Lung (tissue), 12 donors: ENCODE measurements around the gene SLFN14. TPM values are rescaled to one million over a fixed set of nuclear protein-coding genes. Genes with fewer than 3 reads are reported as not detected.

Source experiments
- ATAC-seq: fragments of 200-7000 bp; cut with Tn5 transposase; one replicate; pipeline ENCODE4 v1.9.1; 2020; ENCODE audit warnings: moderate number of reproducible peaks; ENCODE audit not compliant: insufficient read depth, low FRiP score
- DNase-seq, 3 donors: peaks; one replicate each; pipeline ENCODE4 v3.0.0-alpha.2; 2013 to 2017
- H3K27ac ChIP-seq, 2 donors: one replicate each; pipeline ENCODE4 v1.5.1; 2013; ENCODE audit warnings: mild to moderate bottlenecking in 2 of 2, moderate library complexity in 2 of 2, control low read depth in 1 of 2, inconsistent platforms in 1 of 2, low read depth in 1 of 2, low read length in 1 of 2
- H3K27me3 ChIP-seq, 3 donors: one replicate each; pipeline ENCODE4 v1.5.1; 2013; ENCODE audit warnings: low read length in 2 of 3; ENCODE audit not compliant: control insufficient read depth in 3 of 3, insufficient read depth in 3 of 3
- H3K36me3 ChIP-seq, 4 donors: one replicate each; pipeline ENCODE4 v1.5.1; 2013; ENCODE audit warnings: low read length in 4 of 4, mild to moderate bottlenecking in 1 of 4, moderate library complexity in 1 of 4; ENCODE audit not compliant: control insufficient read depth in 4 of 4, insufficient read depth in 4 of 4
- H3K4me1 ChIP-seq, 5 donors: one replicate each; pipeline ENCODE4 v1.5.1; 2013; ENCODE audit warnings: low read length in 5 of 5, mild to moderate bottlenecking in 2 of 5, moderate library complexity in 1 of 5; ENCODE audit not compliant: control insufficient read depth in 5 of 5, insufficient read depth in 5 of 5
- H3K4me3 ChIP-seq: one replicate; pipeline ENCODE4 v1.5.1; 2013; ENCODE audit warnings: mild to moderate bottlenecking, control low read depth, moderate library complexity
- H3K9ac ChIP-seq, 2 donors: one replicate each; pipeline ENCODE4 v1.5.1; 2013; ENCODE audit warnings: low read length in 2 of 2, control low read depth in 1 of 2; ENCODE audit not compliant: insufficient read depth in 1 of 2
- H3K9me3 ChIP-seq, 4 donors: one replicate each; pipeline ENCODE4 v1.5.1; 2013; ENCODE audit warnings: low read length in 3 of 4, mild to moderate bottlenecking in 1 of 4, moderate library complexity in 1 of 4; ENCODE audit not compliant: control insufficient read depth in 4 of 4, insufficient read depth in 3 of 4
- WGBS, 2 donors: extraction: QIAGEN DNeasy Blood & Tissue Kit; methylation state at CpG; one replicate each; pipeline ENCODE4 v1.1.7; 2013; 5-methylcytosine and 5-hydroxymethylcytosine counted together
- polyA plus RNA-seq, 2 donors: library from polyadenylated mRNA; stranded (reverse); fragments of 200-250 nt; gene quantifications; one replicate each; pipeline ENCODE4 v1.2.1, GENCODE V29; 2013
- total RNA-seq, 2 donors: library from RNA; depleted of rRNA in 1 of 2; stranded (reverse); fragments of >200 nt in 1 of 2; gene quantifications; one replicate each; pipeline ENCODE4 v1.2.1, GENCODE V29; 2014 to 2021
- TF ChIP-seq, protein P1 (sequence below): IDR thresholded peaks from 2 replicates; pipeline ENCODE4 v1.5.1; 2012; ENCODE audit warnings: mild to moderate bottlenecking; ENCODE audit errors: control extremely low read depth, extremely low read depth
- donor health status: control.
- donor health status: control.
- donor health status: Bipolar disorder and iron deficiency.
- donor health status: healthy.
- donor health status: DM: yes; HTN: yes; CAD: no.

Gene SLFN14
- total and polyA plus RNA-seq, 4 donors = 0.34 to 2.3 TPM; not detected in 2

DNA sequence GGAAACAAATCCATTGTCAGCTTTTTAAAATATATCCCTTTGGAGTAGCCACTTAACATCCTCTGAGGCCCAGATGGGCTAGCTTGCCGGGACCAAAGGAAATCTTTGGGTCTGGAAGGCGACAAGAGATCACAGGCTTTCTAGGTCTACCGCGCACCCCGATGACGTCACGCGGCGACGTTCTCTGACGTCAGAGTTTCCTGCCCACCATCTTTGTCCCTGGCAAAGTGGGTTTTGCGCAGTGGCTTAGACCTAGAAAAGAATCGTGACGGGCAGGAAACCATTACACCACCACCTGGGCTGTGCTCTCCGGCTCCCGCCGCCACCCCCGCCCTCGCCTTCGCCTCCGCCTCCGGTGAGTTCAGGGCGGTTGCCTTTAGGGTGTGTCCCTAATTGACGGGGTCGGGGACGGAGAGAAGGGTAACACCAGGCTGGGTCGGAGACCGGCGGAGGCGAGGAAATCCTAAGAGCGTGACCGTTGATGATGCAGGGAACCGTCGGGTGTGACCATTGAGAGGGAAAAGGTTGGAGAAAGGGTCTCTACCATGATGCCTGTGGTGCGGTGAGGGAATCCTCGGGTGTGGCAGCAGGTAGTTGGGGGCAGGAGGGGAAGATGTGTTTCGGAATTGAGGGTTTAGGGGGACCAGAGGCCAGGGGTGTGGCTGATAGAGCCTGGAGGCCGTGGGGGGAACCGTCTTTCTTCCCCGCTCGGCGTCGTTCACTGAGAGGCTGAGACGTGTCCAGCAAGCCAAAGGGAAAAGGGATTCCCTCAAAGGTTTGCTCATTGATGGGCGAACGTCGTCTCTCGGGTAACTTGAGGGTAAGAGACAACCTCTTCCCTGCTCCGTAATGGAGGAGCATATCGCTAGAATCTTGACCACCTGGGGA lies 26.7 kb upstream of the SLFN14 start, which contains the start of gene AP2B1:
Gene AP2B1, plus strand, starts transcription at position 249 of the 888 bp plus-strand sequence. CDS start 6,709 bp downstream, outside the sequence.
- peaks cover 7 to 28% (median 13%) of the 10 kb centered on the region in 5 donors for H3K4me1 ChIP-seq
- peak; percentile 86 for ATAC-seq
- WGBS, 2 donors = 0% methylated on average over 48 to 50 of the region's 50 CpGs

DNA sequence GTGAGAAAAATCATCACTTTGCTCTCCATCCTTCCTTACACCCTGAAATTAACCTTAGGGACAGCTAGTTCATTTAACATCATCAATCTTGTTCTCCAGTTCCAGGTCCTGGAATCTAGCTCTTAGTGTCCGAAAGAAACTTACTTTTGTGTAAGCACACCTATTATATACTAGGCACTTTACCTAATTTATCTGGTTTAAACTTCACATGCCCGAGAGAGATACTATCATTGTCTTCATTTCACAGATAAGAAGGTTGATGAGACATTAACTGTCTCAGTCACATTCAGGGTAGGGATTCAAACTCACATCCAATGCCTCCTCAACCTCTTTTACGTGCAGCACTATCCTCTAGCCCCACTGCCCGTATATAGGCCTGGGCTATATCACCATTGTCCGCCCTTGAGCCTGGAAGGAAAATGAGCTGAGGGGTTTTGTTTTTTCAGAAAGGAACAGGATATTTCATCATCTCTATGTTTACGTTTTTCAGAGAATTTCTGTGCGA lies 26.0 kb upstream of the SLFN14 start:
- Histone ChIP-seq H3K27me3 (peaks cover 0 to 9% (median 0%) of the 10 kb centered on the region in 3 donors), H3K4me3 (peak overlapping the region; percentile 98), H3K9me3 (no peaks in the 10 kb centered on the region), H3K27ac (peak overlapping the region; percentile 81 to 95), H3K9ac (peak overlapping the region; percentile 99), H3K4me1 (peaks cover 7 to 27% (median 13%) of the 10 kb centered on the region in 5 donors), H3K36me3 (peaks cover 0 to 6% (median 0%) of the 10 kb centered on the region in 4 donors)
- TF ChIP-seq, protein P1, sequence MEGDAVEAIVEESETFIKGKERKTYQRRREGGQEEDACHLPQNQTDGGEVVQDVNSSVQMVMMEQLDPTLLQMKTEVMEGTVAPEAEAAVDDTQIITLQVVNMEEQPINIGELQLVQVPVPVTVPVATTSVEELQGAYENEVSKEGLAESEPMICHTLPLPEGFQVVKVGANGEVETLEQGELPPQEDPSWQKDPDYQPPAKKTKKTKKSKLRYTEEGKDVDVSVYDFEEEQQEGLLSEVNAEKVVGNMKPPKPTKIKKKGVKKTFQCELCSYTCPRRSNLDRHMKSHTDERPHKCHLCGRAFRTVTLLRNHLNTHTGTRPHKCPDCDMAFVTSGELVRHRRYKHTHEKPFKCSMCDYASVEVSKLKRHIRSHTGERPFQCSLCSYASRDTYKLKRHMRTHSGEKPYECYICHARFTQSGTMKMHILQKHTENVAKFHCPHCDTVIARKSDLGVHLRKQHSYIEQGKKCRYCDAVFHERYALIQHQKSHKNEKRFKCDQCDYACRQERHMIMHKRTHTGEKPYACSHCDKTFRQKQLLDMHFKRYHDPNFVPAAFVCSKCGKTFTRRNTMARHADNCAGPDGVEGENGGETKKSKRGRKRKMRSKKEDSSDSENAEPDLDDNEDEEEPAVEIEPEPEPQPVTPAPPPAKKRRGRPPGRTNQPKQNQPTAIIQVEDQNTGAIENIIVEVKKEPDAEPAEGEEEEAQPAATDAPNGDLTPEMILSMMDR = no peak
- DNase-seq = no peak
- 26 to 27% methylated on average over 7 of the region's 7 CpGs for WGBS, 2 donors
- peak; percentile 14 for ATAC-seq

More for the DNA sequence above, 26.7 kb upstream of the SLFN14 start, which contains the start of gene AP2B1:
- no peaks in the 10 kb centered on the region for H3K9me3 ChIP-seq
- TF ChIP-seq, protein P1 = no peak
- peak within 1 kb of the TSS; percentile 98 for H3K4me3 ChIP-seq
- peak within 1 kb of the TSS; percentile 99 for H3K9ac ChIP-seq
- peak; percentile 98 for DNase-seq
- H3K27me3 ChIP-seq = peaks cover 0 to 9% (median 0%) of the 10 kb centered on the region in 3 donors
- H3K36me3 ChIP-seq = peaks cover 0 to 6% (median 0%) of the 10 kb centered on the region in 4 donors
- H3K27ac ChIP-seq = peak within 1 kb of the TSS; percentile 81 to 95

DNA sequence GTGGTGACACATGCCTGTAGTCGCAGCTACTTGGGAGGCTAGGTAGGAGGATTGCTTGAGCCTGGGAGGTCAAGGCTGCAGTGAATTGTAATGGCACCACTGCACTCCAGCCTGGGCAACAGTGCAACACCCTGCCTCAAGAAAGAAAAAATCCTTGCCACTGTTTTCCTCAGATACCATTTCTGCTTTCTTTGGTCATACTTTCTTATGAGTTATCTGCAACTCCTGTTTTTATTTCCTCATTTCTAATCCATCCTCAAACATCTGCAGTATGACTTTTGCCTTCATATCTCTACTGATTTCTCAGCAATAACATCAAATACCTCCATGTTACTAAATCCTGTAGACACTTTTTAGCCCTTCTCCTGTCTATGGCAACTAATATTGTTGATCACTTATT lies 23.4 kb upstream of the SLFN14 start:
- H3K36me3 ChIP-seq = peaks cover 0 to 6% (median 0%) of the 10 kb centered on the region in 4 donors
- H3K9me3 ChIP-seq = no peaks in the 10 kb centered on the region
- ATAC-seq (no peak), DNase-seq (no peak)
- TF ChIP-seq, protein P1 = no peak
- H3K9ac ChIP-seq = no peak overlapping the region
- H3K27me3 ChIP-seq = peaks cover 0 to 9% (median 0%) of the 10 kb centered on the region in 3 donors
- H3K4me1 ChIP-seq = peaks cover 3 to 17% (median 11%) of the 10 kb centered on the region in 5 donors
- H3K27ac ChIP-seq = no peak overlapping the region
- 89 to 100% methylated on average over 1 of the region's 1 CpG for WGBS, 2 donors
- H3K4me3 ChIP-seq = no peak overlapping the region
